Ovary (tissue), 9 donors: ENCODE results near the gene RNPEP. TPM values are rescaled to one million over a fixed set of nuclear protein-coding genes. Genes with fewer than 3 reads are reported as not detected.

ENCODE experiments used
- DNase-seq, 5 donors: peaks; one replicate each; pipeline ENCODE4 v3.0.0-alpha.2; 2019 to 2020
- H3K27ac ChIP-seq, 2 donors: fragments of 200-600 bp; one replicate each; pipeline versions ENCODE4 v1.5.1 to v1.8.0; 2019 to 2022
- H3K27me3 ChIP-seq: fragments of 200-600 bp; one replicate; pipeline ENCODE4 v1.8.0; 2022
- H3K36me3 ChIP-seq: fragments of 200-600 bp; sonication (generic); one replicate; pipeline ENCODE4 v1.5.1; 2019
- H3K4me1 ChIP-seq: one replicate; pipeline ENCODE4 v1.8.1; 2013; ENCODE audit warnings: mild to moderate bottlenecking, moderate library complexity; ENCODE audit not compliant: insufficient read depth
- H3K4me3 ChIP-seq: fragments of 200-600 bp; sonication (generic); one replicate; pipeline ENCODE4 v1.5.1; 2017
- H3K9me3 ChIP-seq, 2 donors: fragments of 200-600 bp in 1 of 2; sonication (generic) in 1 of 2; one replicate each; pipeline versions ENCODE4 v1.5.1 to v1.8.1; 2013 to 2019; ENCODE audit warnings: mild to moderate bottlenecking in 1 of 2, moderate library complexity in 1 of 2
- EP300 ChIP-seq: sonication (generic); formaldehyde crosslinking; IDR thresholded peaks from one replicate; pipeline ENCODE4 v1.6.1; 2017; ENCODE audit warnings: antibody characterized with exemption
- POLR2A ChIP-seq: fragments of 450-650 bp; IDR thresholded peaks from one replicate; pipeline ENCODE4 v1.6.1; 2017; ENCODE audit warnings: antibody characterized with exemption, mild to moderate bottlenecking, moderate library complexity
- WGBS, 3 donors: extraction: QIAGEN DNeasy Blood & Tissue Kit in 1 of 3; methylation state at CpG; one replicate each; pipeline versions ENCODE4 v1.1.5 to v1.1.7; 2013 to 2017; 5-methylcytosine and 5-hydroxymethylcytosine counted together
- intact Hi-C, 4 donors: fragments of 100-400 bp; cut with DNase I; formaldehyde crosslinking; loops; one replicate each; pipeline versions ENCODE4 v1.11.0 to v1.15.1; 2022 to 2023
- polyA plus RNA-seq, 2 donors: library from polyadenylated mRNA; stranded (reverse); fragments of 200-250 nt in 1 of 2; fragments of 350-450 nt in 1 of 2; fragmentation: Illumina TruSeq in 1 of 2; extraction: RNeasy Lipid Tissue Mini Kit (QIAGEN cat#74804) in 1 of 2; gene quantifications; one replicate each; pipeline ENCODE4 v1.2.3, GENCODE V29; 2013 to 2014
- total RNA-seq, 7 donors: library from RNA; depleted of rRNA in 2 of 7; stranded (reverse); fragments of >200 nt in 2 of 7; fragmentation: NEBNext Ultra II Directional in 3 of 7; extraction: Animal tissue kit (Norgen Biotek cat#: 25700) in 3 of 7; gene quantifications; one replicate each; pipeline versions ENCODE4 v1.1.0 to v1.2.4, GENCODE V29; 2016 to 2023
- TF ChIP-seq, protein P1 (sequence below), 3 donors: fragments of 450-650 bp in 2 of 3; fragments of 200-600 bp in 1 of 3; IDR thresholded peaks; one replicate each; pipeline versions ENCODE4 v1.5.1 to v1.8.0; 2016 to 2022; ENCODE audit warnings: antibody characterized with exemption in 3 of 3, mild to moderate bottlenecking in 1 of 3
- donor health status: DM: no; HTN: no; CAD: no; lungs with moderate emphysema.
- donor health status: DM: no; HTN: no; CAD: no.
- donor health status: Bipolar disorder and iron deficiency.
- donor health status: DM: yes; HTN: yes; CAD: no.
- donor health status: DM: no; HTN: no; CAD: no.
- donor health status: DM: yes; HTN: yes; CAD: no.

RNPEP gene
- total and polyA plus RNA-seq, 9 donors, result 32.4 to 76.2 (median 43.9) TPM

- no peaks in the 10 kb centered on the region for H3K9me3 ChIP-seq
These were observed 22.3 kb downstream of the RNPEP start for GRCh38 chr1:202004711-202005110.

DNA sequence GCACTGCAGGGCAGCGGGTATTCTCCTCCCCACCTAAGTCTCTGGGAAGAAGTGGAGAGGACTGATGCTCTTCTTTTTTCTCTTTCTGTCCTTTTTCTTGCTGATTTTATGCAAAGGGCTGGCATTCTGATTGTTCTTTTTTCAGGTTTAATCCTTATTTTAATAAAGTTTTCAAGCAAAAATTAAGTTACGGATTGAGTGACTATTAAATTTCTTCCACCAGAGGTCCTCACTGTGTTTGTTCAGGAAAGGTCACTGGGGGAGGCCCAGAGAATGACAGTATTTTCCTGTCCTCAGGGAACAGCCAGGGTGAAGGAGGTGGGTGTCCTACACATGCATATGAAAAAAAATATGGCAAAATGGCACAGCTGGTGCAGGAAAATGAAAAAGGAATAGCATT is 23.5 kb downstream of the RNPEP start:
- Histone ChIP-seq H3K4me3 (no peak overlapping the region), H3K27me3 (no peaks in the 10 kb centered on the region), H3K36me3 (no peaks in the 10 kb centered on the region), H3K9me3 (no peaks in the 10 kb centered on the region), H3K27ac (no peak overlapping the region), H3K4me1 (no peaks in the 10 kb centered on the region)
- DNase-seq, result no peak
- WGBS, 3 donors, result 77 to 81% (median 78%) methylated on average over 2 of the region's 2 CpGs
- TF ChIP-seq EP300 (no peak), POLR2A (no peak)
- TF ChIP-seq, protein P1, sequence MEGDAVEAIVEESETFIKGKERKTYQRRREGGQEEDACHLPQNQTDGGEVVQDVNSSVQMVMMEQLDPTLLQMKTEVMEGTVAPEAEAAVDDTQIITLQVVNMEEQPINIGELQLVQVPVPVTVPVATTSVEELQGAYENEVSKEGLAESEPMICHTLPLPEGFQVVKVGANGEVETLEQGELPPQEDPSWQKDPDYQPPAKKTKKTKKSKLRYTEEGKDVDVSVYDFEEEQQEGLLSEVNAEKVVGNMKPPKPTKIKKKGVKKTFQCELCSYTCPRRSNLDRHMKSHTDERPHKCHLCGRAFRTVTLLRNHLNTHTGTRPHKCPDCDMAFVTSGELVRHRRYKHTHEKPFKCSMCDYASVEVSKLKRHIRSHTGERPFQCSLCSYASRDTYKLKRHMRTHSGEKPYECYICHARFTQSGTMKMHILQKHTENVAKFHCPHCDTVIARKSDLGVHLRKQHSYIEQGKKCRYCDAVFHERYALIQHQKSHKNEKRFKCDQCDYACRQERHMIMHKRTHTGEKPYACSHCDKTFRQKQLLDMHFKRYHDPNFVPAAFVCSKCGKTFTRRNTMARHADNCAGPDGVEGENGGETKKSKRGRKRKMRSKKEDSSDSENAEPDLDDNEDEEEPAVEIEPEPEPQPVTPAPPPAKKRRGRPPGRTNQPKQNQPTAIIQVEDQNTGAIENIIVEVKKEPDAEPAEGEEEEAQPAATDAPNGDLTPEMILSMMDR (IDR thresholded peaks at IDR 0.05), result peak in 1 of 3 donors; percentile 16
- intact Hi-C loops, result loop anchor here in 3 of 4 donors (5.0 to 10.0 kb wide), 3 partner anchors 116 to 309 kb away; partner anchors contain the start of gene GPR37L1 (in 1 of the 3)

More at GRCh38 chr1:202004711-202005110, 22.3 kb downstream of the RNPEP start:
- Histone ChIP-seq H3K27ac (no peak overlapping the region), H3K4me3 (no peak overlapping the region), H3K36me3 (no peaks in the 10 kb centered on the region), H3K4me1 (no peaks in the 10 kb centered on the region), H3K27me3 (no peaks in the 10 kb centered on the region)
- no peak for DNase-seq
- TF ChIP-seq EP300, result no peak
- TF ChIP-seq, protein P1 (IDR thresholded peaks at IDR 0.05), result no peak
- no peak for TF ChIP-seq POLR2A
- 76 to 85% (median 80%) methylated on average over 9 of the region's 9 CpGs for WGBS, 3 donors
- intact Hi-C loops, result loop anchor here in 3 of 4 donors (5.0 to 10.0 kb wide), 3 partner anchors 118 to 310 kb away; partner anchors contain the start of gene GPR37L1 (in 1 of the 3)

GRCh38 chr1:202007304-202007703 is 24.9 kb downstream of the RNPEP start:
- Histone ChIP-seq H3K27me3 (no peaks in the 10 kb centered on the region), H3K27ac (no peak overlapping the region), H3K4me3 (no peak overlapping the region), H3K4me1 (no peaks in the 10 kb centered on the region), H3K36me3 (no peaks in the 10 kb centered on the region), H3K9me3 (no peaks in the 10 kb centered on the region)
- 50 to 68% (median 67%) methylated on average over 8 of the region's 8 CpGs for WGBS, 3 donors
- intact Hi-C loops, result loop anchor here in 3 of 4 donors (5.0 to 10.0 kb wide), 3 partner anchors 115 to 307 kb away; partner anchors contain the start of gene GPR37L1 (in 1 of the 3)
- TF ChIP-seq EP300, result no peak
- DNase-seq, result no peak

- no peak overlapping the region for H3K27ac ChIP-seq
- intact Hi-C loops, result loop anchor here in 3 of 4 donors (5.0 to 10.0 kb wide), 3 partner anchors 114 to 307 kb away; partner anchors contain the start of gene GPR37L1 (in 1 of the 3)
- no peaks in the 10 kb centered on the region for H3K27me3 ChIP-seq
- no peaks in the 10 kb centered on the region for H3K36me3 ChIP-seq
- H3K4me3 ChIP-seq, result no peak overlapping the region
- no peak for TF ChIP-seq EP300
- TF ChIP-seq, protein P1 (IDR thresholded peaks at IDR 0.05), result no peak
- TF ChIP-seq POLR2A, result no peak
- no peaks in the 10 kb centered on the region for H3K9me3 ChIP-seq
- 46 to 62% (median 59%) methylated on average over 10 to 11 of the region's 11 CpGs for WGBS, 3 donors
- H3K4me1 ChIP-seq, result no peaks in the 10 kb centered on the region
- DNase-seq, result no peak
These were observed 25.5 kb downstream of the RNPEP start for GRCh38 chr1:202007805-202008489.
